K562 (cell line): ENCODE measurements around the gene NBDY. TPM values are rescaled to one million over a fixed set of nuclear protein-coding genes. Genes with fewer than 3 reads are reported as not detected.

Experiments
- ATAC-seq: fragments of 200-7000 bp; cut with Tn5 transposase; 3 replicates; pipeline ENCODE4 v1.9.1; 2020; ENCODE audit warnings: moderate library complexity
- BruUV-seq: library from RNA; stranded (reverse); fragments of 400-500 nt; replicated peaks from 2 replicates; lab custom pipeline; 2021; lab: Mats Ljungman, UMichigan
- CTCF ChIA-PET: fragments of 300-600 bp; formaldehyde crosslinking; extraction: SDS; loops from one replicate; lab custom pipeline; 2021; ENCODE audit warnings: low intra/inter-chr PET ratio; lab: Yijun Ruan, JAX
- POLR2A ChIA-PET: fragments of 300-600, 350-650 bp; sonication (Branson Sonifier 250); formaldehyde crosslinking; extraction: SDS; loops from one replicate; lab custom pipeline; 2021; ENCODE audit warnings: antibody characterized with exemption, inconsistent platforms; lab: Yijun Ruan, JAX
- DNase-seq, 4 experiments: peaks; one replicate each; pipeline versions ENCODE4 v3.0.0 to v3.0.0-alpha.2; 2011 to 2018; ENCODE audit warnings: low spot score in 3 of 4, mixed read lengths in 3 of 4; ENCODE audit errors: extremely low read depth in 1 of 4
- FAIRE-seq: peaks from 2 replicates; lab custom pipeline; 2011; peaks lifted over from hg19 to GRCh38; lab: Jason Lieb, UNC
- H2AFZ ChIP-seq: 2 replicates; pipeline ENCODE4 v1.6.0; 2011; ENCODE audit warnings: low read depth, low read length, control low read depth, inconsistent platforms
- H3K27ac ChIP-seq: fragments of 200-600 bp; 3 replicates; pipeline ENCODE4 v1.8.0; 2011; ENCODE audit warnings: low read depth, mild to moderate bottlenecking, control low read depth, inconsistent platforms, low read length, moderate library complexity, mixed read lengths; ENCODE audit errors: extremely low read depth
- H3K27me3 ChIP-seq, 2 experiments: fragments of 300-600 bp in 1 of 2; 2 replicates in 1 of 2; 3 replicates in 1 of 2; pipeline versions ENCODE4 v1.6.0 to v1.8.0; 2011; ENCODE audit warnings: inconsistent platforms in 2 of 2, low read length in 2 of 2, mild to moderate bottlenecking in 1 of 2, mixed read lengths in 1 of 2, moderate library complexity in 1 of 2; ENCODE audit not compliant: control insufficient read depth in 2 of 2, insufficient read depth in 2 of 2
- H3K36me3 ChIP-seq: fragments of 300-600 bp; 3 replicates; pipeline ENCODE4 v1.8.0; 2011; ENCODE audit warnings: mild to moderate bottlenecking, low read length, inconsistent platforms; ENCODE audit not compliant: control insufficient read depth, insufficient read depth
- H3K4me1 ChIP-seq, 2 experiments: fragments of 200-600 bp in 1 of 2; replicated peaks in 1 of 2; 2 replicates in 1 of 2; 3 replicates in 1 of 2; pipeline versions ENCODE4 v1.5.1 to v1.8.0; 2011; ENCODE audit warnings: inconsistent platforms in 2 of 2, low read length in 2 of 2, mild to moderate bottlenecking in 1 of 2, mixed read lengths in 1 of 2, moderate library complexity in 1 of 2; ENCODE audit not compliant: control insufficient read depth in 2 of 2, insufficient read depth in 2 of 2
- H3K4me2 ChIP-seq: 2 replicates; pipeline ENCODE4 v1.6.1; 2011; ENCODE audit warnings: low read length, control low read depth, inconsistent platforms, mixed read lengths; ENCODE audit not compliant: insufficient read depth
- H3K4me3 ChIP-seq: fragments of 200-600 bp; sonication (generic), shearing (Covaris generic); 2 replicates; pipeline ENCODE4 v1.5.1; 2016; ENCODE audit warnings: control low read depth, inconsistent platforms
- H3K79me2 ChIP-seq: fragments of 200-600 bp; 3 replicates; pipeline ENCODE4 v1.8.0; 2011; ENCODE audit warnings: low read length, inconsistent platforms; ENCODE audit not compliant: control insufficient read depth, insufficient read depth
- H3K9ac ChIP-seq, 2 experiments: 2 replicates each; pipeline versions ENCODE4 v1.6.0 to v1.6.1; 2011; ENCODE audit warnings: low read depth in 2 of 2, low read length in 2 of 2, control low read depth in 1 of 2, inconsistent platforms in 1 of 2, mild to moderate bottlenecking in 1 of 2, mixed read lengths in 1 of 2; ENCODE audit not compliant: insufficient read depth in 1 of 2
- H3K9me1 ChIP-seq: one replicate; pipeline ENCODE4 v1.6.0; 2011; ENCODE audit warnings: inconsistent platforms, mild to moderate bottlenecking, low read length, moderate library complexity; ENCODE audit not compliant: control insufficient read depth, insufficient read depth
- H3K9me3 ChIP-seq: replicated peaks from 2 replicates; pipeline ENCODE4 v1.5.1; 2011; ENCODE audit warnings: low read depth, low read length, inconsistent platforms; ENCODE audit not compliant: control insufficient read depth, insufficient read depth
- H4K20me1 ChIP-seq: replicated peaks from 2 replicates; pipeline ENCODE4 v1.6.1; 2011; ENCODE audit warnings: low read length, inconsistent platforms, mixed read lengths; ENCODE audit not compliant: control insufficient read depth, insufficient read depth
- BRD4 ChIP-seq: fragments of 200-600 bp; sonication (generic); IDR thresholded peaks from 2 replicates; pipeline ENCODE4 v1.6.1; 2017; ENCODE audit warnings: inconsistent platforms
- CBX2 ChIP-seq: fragments of 200-600 bp; sonication (generic); IDR thresholded peaks from one replicate; pipeline ENCODE4 v1.6.1; 2012; ENCODE audit warnings: mild to moderate bottlenecking, low read length, inconsistent platforms; ENCODE audit not compliant: insufficient read depth, poor library complexity, severe bottlenecking
- CHD4 ChIP-seq: fragments of 200-600 bp; sonication (generic); IDR thresholded peaks from 3 replicates; pipeline ENCODE4 v1.6.1; 2012; ENCODE audit warnings: low read depth, mild to moderate bottlenecking, mixed read lengths, low read length, inconsistent platforms; ENCODE audit not compliant: insufficient read depth, insufficient replicate concordance, poor library complexity, severe bottlenecking
- ELF4 ChIP-seq: fragments of 450-650 bp; formaldehyde crosslinking; IDR thresholded peaks from 2 replicates; pipeline ENCODE4 v1.4.0; 2022; ENCODE audit warnings: missing genetic modification characterization
- ETV5 ChIP-seq: sonication (generic); formaldehyde crosslinking; IDR thresholded peaks from 2 replicates; pipeline ENCODE4 v1.4.0; 2020; ENCODE audit warnings: low read depth, mild to moderate bottlenecking, missing genetic modification reagents
- FOXA1 ChIP-seq: fragments of 450-650 bp; IDR thresholded peaks from 2 replicates; pipeline ENCODE4 v1.6.1; 2016; ENCODE audit warnings: mild to moderate bottlenecking, borderline replicate concordance
- HMG20A ChIP-seq: fragments of 450-650 bp; formaldehyde crosslinking; conservative IDR thresholded peaks from 2 replicates; pipeline ENCODE4 v1.4.0; 2020; ENCODE audit warnings: mild to moderate bottlenecking, mixed read lengths
- HNRNPH1 ChIP-seq: fragments of 200-400 bp; formaldehyde crosslinking; optimal IDR thresholded peaks from 2 replicates; pipeline ENCODE3; 2017; ENCODE audit warnings: low read depth, mild to moderate bottlenecking, low read length, moderate library complexity
- KAT7 ChIP-seq: sonication (generic); formaldehyde crosslinking; IDR thresholded peaks from 2 replicates; pipeline ENCODE4 v1.8.0; 2022; ENCODE audit warnings: missing genetic modification reagents, mild to moderate bottlenecking, borderline replicate concordance
- MEF2A ChIP-seq: IDR thresholded peaks from 2 replicates; pipeline ENCODE4 v1.6.1; 2011; ENCODE audit warnings: low read depth, mild to moderate bottlenecking, low read length, moderate library complexity; ENCODE audit not compliant: control insufficient read depth
- MLX ChIP-seq, 2 experiments: fragments of 450-650 bp in 1 of 2; sonication (generic) in 1 of 2; formaldehyde crosslinking; conservative IDR thresholded peaks; 2 replicates each; pipeline versions ENCODE4 v1.4.0 to v1.8.1; 2020 to 2022; ENCODE audit warnings: mild to moderate bottlenecking in 1 of 2, missing genetic modification reagents in 1 of 2
- PHF20 ChIP-seq: fragments of 450-650 bp; IDR thresholded peaks from 2 replicates; pipeline ENCODE4 v1.6.1; 2018; ENCODE audit not compliant: partially characterized antibody
- POLR2AphosphoS5 ChIP-seq: IDR thresholded peaks from 2 replicates; pipeline ENCODE4 v1.6.1; 2011; ENCODE audit warnings: mild to moderate bottlenecking, low read depth, low read length, moderate library complexity; ENCODE audit not compliant: control insufficient read depth, insufficient read depth
- PTTG1 ChIP-seq: fragments of 450-650 bp; IDR thresholded peaks from 2 replicates; pipeline ENCODE4 v1.6.1; 2016; ENCODE audit warnings: low read depth, mild to moderate bottlenecking, missing genetic modification characterization, missing compliant biosample characterization
- SMARCB1 ChIP-seq: IDR thresholded peaks from 2 replicates; pipeline ENCODE4 v1.6.1; 2011; ENCODE audit warnings: improper control_type of control experiment, low read depth; ENCODE audit not compliant: insufficient read length
- TCF3 ChIP-seq: sonication (generic); formaldehyde crosslinking; IDR thresholded peaks from 2 replicates; pipeline ENCODE4 v1.4.0; 2020; ENCODE audit warnings: mild to moderate bottlenecking, missing genetic modification reagents
- ZFP30 ChIP-seq: fragments of 250-450 bp; sonication (Bioruptor Pico); IDR thresholded peaks from 2 replicates; pipeline ENCODE4 v1.8.0; 2022; ENCODE audit warnings: moderate library complexity, mild to moderate bottlenecking, inconsistent platforms, borderline replicate concordance
- ZNF253 ChIP-seq: fragments of 250-450 bp; sonication (Bioruptor Pico); conservative IDR thresholded peaks from 2 replicates; pipeline ENCODE4 v1.6.1; 2021; ENCODE audit warnings: mild to moderate bottlenecking
- ZNF41 ChIP-seq: fragments of 250-450 bp; sonication (Bioruptor Pico); conservative IDR thresholded peaks from 2 replicates; pipeline ENCODE4 v1.4.0; 2020; ENCODE audit warnings: mild to moderate bottlenecking
- ZNF778 ChIP-seq: fragments of 450-650 bp; formaldehyde crosslinking; IDR thresholded peaks from 2 replicates; pipeline ENCODE4 v1.4.0; 2020; ENCODE audit warnings: mild to moderate bottlenecking, moderate library complexity
- WGBS: fragments of 100-300 bp; shearing (Covaris generic); methylation state at CpG from one replicate; pipeline ENCODE4 v1.1.6; 2016; ENCODE audit warnings: low coverage, mixed read lengths; ENCODE audit not compliant: insufficient coverage; ENCODE audit errors: missing lambda C conversion rate; 5-methylcytosine and 5-hydroxymethylcytosine counted together
- in situ Hi-C: fragments of 300-500 bp; cut with MboI; formaldehyde crosslinking; loops from 4 replicates; pipeline ENCODE4 v1.15.0; 2018; ENCODE audit warnings: inconsistent platforms, mixed read lengths
- intact Hi-C: fragments of 100-400 bp; cut with micrococcal nuclease; formaldehyde crosslinking; loops from 2 replicates; pipeline ENCODE4 v1.14.2; 2022
- polyA plus RNA-seq, 8 experiments: library from polyadenylated mRNA; depleted of rRNA in 4 of 8; stranded (reverse) in 5 of 8; unstranded in 3 of 8; fragments of >200 nt; fragmentation: Nextera tagmentation in 2 of 8; fragmentation: Illumina TruSeq in 1 of 8; extraction: Ambion mirVana in 2 of 8; extraction: Trizol in 1 of 8; gene quantifications; 2 replicates each; pipeline versions ENCODE4 v1.2.1 to v1.2.3, GENCODE V29; 2011 to 2014; ENCODE audit warnings: inconsistent platforms in 1 of 8, missing spikeins in 1 of 8
- total RNA-seq, 7 experiments: library from RNA; depleted of rRNA in 6 of 7; stranded (reverse); fragments of >200 nt in 6 of 7; fragmentation: Illumina TruSeq in 2 of 7; extraction: Trizol in 2 of 7; gene quantifications; 2 replicates each; pipeline versions ENCODE4 v1.2.1 to v1.2.3, GENCODE V29; 2011 to 2021; ENCODE audit warnings: low replicate concordance in 1 of 7

Gene NBDY
- total and polyA plus RNA-seq, 9 of the 15 experiments (the other 6 are each of a cell fraction or from before 2014, with no cell fraction given) = 1.00 to 24.7 (median 7.0) TPM

DNA sequence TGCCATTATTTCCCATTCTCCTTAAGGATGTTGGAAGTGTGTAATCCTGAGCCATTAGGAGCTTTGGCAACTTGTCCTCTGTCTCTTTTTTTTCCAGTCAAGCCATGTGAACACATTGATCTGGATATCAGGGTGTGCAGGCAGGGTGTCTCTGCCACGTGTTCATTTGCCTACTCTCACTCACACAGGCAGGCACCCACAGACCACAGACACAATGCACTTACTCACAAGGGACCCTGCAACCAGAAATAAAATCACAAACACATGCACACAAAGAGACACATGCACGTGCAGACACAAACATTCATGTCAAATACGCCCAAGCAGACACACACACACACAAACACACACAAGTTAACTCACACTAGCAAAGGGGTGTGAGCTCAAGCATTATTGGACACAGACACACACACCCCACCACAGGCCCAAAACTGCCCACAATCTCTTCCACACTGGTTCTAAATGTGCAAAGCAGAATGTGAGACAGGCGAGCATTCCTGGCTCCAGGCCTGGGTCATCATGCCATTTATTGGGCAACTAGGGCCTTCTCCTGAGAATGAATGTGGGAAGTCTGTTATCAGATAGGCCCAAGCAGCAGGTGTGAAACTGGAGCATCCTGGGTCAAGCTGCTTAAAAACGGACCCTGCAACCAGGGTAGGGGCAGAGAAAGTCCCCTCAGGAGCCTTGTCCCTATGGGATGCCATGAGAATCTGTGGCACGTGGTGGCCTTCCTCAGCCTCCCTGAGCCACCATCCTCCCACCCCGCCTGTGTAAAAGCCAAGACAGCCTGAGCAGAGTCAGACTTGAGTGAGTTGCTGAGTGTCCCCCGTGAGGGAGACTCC lies 63.4 kb downstream of the NBDY start:
- TF ChIP-seq ZNF41 (no peak), MLX (CRISPR knock-in tag; conservative IDR thresholded peaks at IDR 0.05) (no peak), BRD4 (no peak), ZNF253 (no peak), CBX2 (no peak), HNRNPH1 (no peak), POLR2AphosphoS5 (no peak), CHD4 (no peak), ZNF778 (CRISPR knock-in tag) (no peak), PHF20 (no peak), KAT7 (CRISPR knock-in tag) (no peak), ZFP30 (CRISPR knock-in tag) (no peak), SMARCB1 (no peak), FOXA1 (no peak), ELF4 (CRISPR knock-in tag) (no peak), PTTG1 (tag) (no peak), HMG20A (CRISPR knock-in tag) (no peak), MEF2A (no peak), ETV5 (CRISPR knock-in tag) (no peak), TCF3 (CRISPR knock-in tag) (no peak)
- TF ChIP-seq, all 486 proteins: peak for 0
- Histone ChIP-seq H3K9me1 (no peaks in the 10 kb centered on the region), H3K4me3 (no peak overlapping the region), H2AFZ (no peak overlapping the region), H3K4me2 (no peak overlapping the region), H4K20me1 (no peaks in the 10 kb centered on the region), H3K27me3 (no peaks in the 10 kb centered on the region), H3K27ac (no peak overlapping the region), H3K9me3 (no peaks in the 10 kb centered on the region), H3K36me3 (no peaks in the 10 kb centered on the region), H3K79me2 (no peaks in the 10 kb centered on the region), H3K4me1 (no peaks in the 10 kb centered on the region), H3K9ac (no peak overlapping the region)
- DNase-seq (no peak), FAIRE-seq (no peak), ATAC-seq (no peak)
- WGBS = 18% methylated on average over 6 of the region's 8 CpGs
- in situ Hi-C loops (no loop called here), intact Hi-C loops (no loop called here)
- ChIA-PET POLR2A (no interaction called here), CTCF (no interaction called here)
- no TSS peak for BruUV-seq
